ENCODE measurements around the gene AKAP9.

- no peak for TF ChIP-seq CTCF (IDR thresholded peaks at IDR 0.05)
- no peak for TF ChIP-seq POLR2A (IDR thresholded peaks at IDR 0.05)
These were observed 12.8 kb upstream of the AKAP9 start for GRCh38 chr7:91927912-91928311.

Data from esophagus squamous epithelium (tissue), 4 donors.